ELR (cell line): ENCODE results near the gene CTXND2.
"Not testable (repeated sequence)": the region's sequence is repeated elsewhere in the genome, so short reads cannot be mapped to it uniquely, and the experiment has no call there.

ENCODE experiments used
- DNase-seq: peaks from one replicate; pipeline ENCODE4 v3.0.0-alpha.2; 2015; ENCODE audit warnings: low read depth

CTXND2 gene

DNA sequence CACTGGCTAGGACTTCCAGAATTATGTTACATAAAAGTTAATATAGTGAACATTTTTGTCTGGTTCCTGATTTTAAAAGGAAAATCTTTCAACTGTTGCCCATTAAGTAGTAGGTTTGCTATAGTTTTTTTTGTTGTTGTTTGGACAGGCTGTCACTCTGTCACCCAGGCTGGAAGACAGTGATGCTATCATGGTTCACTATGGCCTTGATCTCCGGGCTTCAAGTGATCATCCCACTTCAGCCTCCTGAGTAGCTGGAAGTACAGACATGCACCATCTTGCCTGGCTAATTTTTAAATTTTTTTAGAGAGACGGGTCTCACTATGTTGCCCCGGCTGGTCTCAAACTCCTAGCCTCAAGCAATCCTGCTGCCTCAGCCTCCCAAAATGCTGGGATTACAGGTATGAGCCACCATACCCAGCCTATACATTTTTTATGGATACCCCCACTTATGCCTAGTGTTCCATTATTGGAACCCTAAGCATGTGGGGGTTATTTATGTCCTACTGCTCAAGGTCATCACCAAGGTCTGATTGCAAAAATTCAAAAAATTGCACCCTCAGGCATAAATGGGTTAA, 6.5 kb downstream of the CTXND2 start:
- no peak for DNase-seq

DNA sequence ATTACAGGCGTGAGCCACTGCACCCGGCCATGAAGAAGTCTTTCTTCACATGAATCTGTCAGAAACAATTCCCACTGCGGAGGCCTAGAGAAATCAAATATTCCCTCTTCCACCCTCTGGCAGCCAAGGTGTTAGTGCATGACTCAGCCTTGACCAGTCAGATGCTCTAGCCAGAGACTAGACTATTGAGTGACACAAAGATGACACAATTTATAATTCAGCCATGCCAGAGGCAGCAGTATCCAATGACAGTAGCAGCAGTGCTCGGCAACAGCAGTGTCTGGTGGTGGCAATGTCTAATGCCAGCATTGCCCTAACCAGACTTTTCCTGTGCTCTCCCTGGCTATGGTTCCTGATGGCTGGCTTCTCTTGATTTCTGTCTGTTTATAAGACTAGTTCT, 8.7 kb downstream of the CTXND2 start:
- DNase-seq = peak; percentile 81

DNA sequence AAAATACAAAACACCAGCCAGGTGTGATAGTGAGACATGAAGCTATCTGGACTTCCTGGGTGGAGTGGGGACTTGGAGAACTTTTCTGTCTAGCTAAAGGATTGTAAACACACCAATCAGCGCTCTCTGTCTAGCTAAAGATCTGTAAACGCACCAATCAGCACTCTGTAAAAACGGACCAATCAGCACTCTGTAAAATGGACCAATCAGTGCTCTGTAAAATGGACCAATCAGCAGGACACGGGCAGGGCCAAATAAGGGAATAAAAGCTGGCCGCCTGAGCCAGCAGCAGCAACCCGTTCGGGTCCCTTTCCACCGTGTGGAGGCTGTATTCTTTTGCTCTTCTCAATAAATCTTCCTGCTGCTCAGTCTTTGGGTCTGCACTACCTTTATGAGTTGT, 12.9 kb downstream of the CTXND2 start:
- DNase-seq = not testable (repeated sequence)

DNA sequence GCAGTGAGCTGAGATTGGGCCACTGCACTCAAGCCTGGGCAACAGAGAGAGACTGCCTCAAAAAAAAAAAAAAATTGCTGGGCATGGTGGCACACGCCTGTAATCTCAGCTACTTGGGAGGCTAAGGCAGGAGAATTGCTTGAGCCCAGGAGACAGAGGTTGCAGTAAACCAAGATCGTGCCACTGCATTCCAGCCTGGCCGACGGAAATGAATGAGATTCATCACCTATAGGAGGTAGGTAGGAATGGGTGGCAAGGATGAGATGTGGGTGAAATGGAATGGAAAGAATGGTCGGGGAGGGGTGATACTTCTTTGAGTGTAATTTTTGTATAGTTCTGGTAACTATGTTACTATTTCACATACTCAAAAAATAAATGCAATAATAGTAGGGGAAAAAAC, 15.4 kb downstream of the CTXND2 start:
- DNase-seq = no peak

DNA sequence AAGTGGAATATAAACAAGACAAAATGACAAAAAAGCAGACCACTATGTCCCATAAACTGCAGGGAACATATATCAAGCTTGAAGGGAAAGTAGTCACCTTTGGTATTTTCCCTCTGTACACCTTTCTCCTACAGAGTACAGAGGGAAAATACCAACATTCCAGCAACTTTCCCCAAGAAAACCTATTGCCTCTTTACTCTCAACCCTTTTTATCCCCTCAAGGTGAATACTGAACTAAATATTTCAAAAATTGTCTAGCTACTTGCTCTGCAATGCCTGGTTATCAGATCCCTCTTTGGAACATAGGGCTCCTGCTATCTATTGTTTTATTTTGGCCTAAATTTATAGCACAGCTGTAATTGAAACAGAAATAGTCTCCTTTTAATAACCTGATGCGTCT, 15.8 kb downstream of the CTXND2 start:
- DNase-seq = no peak

DNA sequence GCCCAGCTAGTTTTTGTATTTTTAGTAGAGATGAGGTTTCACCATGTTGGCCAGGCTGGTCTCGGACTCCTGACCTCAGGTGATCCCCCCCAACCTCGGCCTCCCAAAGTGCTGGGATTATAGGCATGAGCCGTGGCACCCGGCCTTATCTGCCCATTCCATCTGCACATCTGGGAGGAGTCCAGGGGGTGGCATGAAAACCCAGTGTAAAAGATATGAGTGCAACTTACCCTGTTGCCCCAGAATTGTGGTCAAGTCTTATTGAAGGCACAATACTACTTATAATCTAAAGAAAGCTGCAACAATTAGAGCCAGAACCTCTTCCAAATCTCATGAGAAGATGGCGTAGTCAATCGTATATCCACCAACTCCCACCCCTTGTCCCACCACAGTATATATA, 18.4 kb downstream of the CTXND2 start:
- DNase-seq = no peak

DNA sequence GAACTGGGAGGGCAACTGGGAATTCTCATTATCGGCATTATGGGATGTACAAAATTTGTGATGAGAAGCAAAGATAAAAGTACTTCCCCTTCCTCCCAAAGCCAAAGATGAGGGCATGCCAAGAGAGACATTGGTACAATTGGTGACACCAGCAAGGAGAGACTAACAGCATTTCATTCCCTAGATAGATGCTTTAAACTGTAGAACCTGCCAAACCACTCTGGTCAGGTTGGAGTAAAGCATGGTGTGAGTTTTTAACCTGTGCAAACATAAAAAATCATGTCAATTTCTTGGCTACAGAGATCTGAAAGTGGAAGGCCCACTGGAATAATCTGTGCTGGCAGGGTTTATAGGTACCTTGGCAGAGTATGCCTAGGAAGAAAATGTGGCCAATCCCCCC, 19.4 kb downstream of the CTXND2 start:
- DNase-seq = no peak

DNA sequence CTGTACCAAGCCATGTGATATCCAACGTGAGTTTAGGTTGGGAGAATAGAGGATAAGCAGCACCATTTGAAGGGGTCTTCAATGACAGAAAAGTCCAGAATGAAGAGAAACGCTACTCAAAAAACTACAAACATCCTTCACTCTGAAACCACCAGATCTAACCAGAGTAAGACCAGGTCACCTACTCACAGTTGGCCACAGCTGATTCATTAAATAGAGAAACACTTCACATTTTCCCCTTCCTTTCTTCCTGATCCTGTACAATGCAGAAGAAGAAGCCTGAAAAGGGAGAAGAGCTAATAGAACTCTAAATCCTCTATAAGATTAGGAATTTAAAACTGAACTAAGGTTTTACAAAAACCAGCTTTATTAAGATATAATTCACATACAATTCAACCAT, 19.9 kb downstream of the CTXND2 start:
- no peak for DNase-seq

DNA sequence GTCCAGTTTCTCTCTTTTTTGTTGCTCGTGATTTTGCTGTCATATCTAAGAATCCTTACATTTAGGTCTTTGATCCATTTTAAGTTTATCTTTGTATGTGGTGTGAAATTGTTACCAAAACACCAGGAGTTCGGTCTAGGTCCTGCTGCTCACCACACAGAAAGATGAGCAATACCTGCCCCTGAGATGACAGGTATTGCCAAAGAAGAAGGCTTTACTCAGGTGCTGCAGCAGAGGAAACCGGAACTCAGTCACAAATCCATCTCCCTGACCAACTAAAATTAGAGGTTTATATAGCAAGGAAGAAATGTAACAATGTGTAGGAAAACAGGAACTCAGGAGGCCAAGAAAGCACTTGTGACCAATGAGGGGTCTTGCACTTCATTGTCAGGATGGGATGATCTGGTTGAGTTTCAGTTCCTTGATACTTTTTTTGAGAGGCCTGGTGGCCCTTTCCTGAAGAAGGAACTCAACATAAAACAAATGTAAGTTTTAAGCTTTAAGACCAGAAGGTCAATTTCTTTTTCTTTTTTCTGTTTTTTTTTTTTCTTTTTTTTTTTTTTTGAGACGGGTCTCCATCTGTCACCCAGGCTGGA, 22.7 kb downstream of the CTXND2 start:
- DNase-seq = no peak

DNA sequence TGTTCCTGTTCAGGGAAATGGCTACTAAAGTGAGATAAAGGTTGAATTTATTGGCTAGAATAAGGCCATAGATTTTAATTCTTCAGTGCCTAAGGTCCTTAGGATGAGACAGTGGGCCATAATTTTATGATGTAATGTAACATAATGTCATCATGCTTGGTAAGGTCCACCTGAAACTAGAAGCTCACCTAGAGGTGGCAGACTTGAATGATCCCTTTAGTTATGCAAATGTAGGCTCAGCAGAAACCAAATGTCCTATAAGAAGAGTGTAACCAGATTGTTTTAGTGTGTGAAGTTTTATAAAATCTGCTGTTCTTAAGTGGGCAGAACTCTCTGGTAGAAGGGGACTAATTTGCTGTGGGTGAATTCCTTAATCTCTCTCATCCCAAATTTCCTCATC, 25.7 kb downstream of the CTXND2 start:
- DNase-seq = no peak

DNA sequence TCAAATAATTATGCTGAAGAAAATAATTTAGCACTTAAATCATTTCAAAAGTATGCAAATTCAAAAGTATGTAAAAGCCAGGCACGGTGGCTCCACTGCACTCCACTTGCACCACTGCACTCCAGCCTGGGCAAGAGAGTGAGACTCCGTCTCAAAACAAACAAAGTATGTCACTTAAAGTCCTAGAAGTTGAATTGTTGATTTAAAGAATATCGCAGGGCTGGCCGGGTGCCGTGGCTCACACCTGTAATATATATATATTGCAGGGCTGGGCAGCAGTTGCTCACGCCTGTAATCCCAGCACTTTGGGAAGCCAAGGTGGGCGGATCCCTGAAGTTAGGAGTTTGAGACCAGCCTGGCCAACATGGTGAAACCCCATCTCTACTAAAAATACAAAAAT, 30.5 kb downstream of the CTXND2 start:
- DNase-seq = no peak

DNA sequence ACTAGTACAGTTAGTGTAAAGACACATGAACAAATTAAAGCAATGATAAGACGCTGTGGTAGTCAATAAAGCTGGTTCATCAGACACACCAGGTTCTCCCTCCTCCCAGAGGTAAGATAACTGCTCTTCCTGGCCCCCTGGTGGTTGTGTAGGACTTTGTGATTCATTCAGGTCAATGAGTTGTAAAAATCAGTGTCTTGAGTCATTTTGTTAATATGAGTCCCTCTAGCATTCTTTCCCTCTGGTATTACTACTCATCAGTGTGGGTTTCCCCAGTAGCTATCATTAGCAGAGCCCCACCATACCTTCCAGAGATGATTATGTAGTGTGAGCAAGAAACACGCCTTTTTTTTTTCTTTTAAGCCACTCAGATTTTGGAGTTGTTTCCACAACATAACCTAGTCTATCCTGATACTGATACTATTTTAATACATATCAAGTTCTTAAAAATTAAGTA, 35.6 kb downstream of the CTXND2 start:
- DNase-seq = peak; percentile 97

DNA sequence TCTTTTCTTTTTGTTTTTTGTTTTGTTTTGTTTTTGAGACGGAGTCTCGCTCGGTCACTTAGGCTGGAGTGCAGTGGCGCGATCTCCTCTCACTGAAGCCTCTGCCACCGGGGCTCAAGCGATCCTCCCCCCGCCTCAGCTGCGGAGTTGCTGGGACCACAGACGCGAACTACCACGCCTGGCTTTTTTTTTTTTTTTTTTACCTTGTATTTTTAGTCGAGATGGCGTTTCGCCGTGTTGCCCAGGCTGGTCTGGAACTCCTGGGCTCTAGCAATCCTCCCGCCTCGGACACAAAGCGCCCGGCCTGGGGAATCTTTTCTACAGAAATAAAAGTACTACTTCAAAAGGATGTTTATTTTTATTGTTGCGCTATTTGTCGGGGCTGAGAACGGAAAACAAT, 38.1 kb downstream of the CTXND2 start:
- DNase-seq = no peak

DNA sequence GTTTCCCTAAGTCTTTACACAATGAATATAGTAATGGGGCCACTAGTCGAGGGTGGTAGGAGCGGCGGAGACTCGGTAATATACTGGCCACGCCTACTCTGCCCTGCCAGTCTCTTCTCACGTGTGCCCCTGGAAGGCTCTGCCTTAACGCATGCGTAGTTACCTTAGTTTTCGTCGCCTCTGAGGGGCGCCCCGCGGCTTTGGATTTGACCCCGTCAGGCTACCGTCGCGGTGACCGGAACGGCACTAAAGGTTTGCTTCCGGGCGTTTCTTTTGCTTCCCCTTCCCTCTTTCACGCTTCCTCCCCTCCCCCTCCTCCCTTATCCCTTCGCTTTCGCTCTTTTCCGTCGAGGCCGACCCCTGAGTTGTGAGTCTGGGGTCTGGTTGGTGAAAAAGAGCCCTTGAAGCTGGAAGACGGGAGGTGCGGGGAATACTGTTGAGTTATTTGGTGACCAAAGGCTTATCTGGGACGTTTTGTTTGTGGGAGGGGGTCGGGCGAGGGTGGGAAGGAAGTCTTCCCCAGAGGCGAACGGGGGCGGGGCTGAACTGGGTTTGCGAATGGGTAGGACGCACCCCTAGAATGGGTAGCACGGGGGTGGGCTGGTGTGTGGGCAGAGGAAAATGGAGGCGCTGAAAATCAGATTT, 39.3 kb downstream of the CTXND2 start, which contains the start of gene SETDB1:
SETDB1 (plus strand) TSS at position 267 of the 645 bp plus-strand sequence. CDS start 1,352 bp downstream, outside the sequence.
- peak; percentile 99 for DNase-seq

DNA sequence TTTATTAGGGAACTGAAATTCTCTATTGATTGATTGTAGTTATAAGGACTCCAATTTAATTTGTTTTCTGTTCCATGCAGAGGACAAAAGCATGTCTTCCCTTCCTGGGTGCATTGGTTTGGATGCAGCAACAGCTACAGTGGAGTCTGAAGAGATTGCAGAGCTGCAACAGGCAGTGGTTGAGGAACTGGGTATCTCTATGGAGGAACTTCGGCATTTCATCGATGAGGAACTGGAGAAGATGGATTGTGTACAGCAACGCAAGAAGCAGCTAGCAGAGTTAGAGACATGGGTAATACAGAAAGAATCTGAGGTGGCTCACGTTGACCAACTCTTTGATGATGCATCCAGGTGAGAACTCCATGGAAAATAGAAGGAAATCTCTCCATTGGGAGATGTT, 40.7 kb downstream of the CTXND2 start:
- DNase-seq = no peak

DNA sequence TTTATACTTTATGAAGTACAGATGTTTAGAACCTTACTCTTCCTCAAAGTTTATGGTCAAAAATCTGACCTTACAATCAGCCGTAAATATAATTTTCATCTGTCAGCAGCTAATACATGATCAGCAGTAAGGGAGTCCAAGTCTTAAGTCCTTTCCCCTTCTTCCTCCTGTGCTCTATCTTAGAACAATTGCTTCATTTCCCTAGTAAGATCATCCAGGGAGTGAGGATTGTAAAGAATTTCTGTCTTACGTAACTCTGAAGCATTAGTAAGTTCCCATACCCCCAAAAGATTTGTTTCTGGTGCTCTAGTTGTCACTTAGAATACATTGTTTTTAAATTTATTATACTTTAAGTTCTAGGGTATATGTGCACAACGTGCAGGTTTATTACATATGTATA, 41.4 kb downstream of the CTXND2 start:
- DNase-seq = no peak

DNA sequence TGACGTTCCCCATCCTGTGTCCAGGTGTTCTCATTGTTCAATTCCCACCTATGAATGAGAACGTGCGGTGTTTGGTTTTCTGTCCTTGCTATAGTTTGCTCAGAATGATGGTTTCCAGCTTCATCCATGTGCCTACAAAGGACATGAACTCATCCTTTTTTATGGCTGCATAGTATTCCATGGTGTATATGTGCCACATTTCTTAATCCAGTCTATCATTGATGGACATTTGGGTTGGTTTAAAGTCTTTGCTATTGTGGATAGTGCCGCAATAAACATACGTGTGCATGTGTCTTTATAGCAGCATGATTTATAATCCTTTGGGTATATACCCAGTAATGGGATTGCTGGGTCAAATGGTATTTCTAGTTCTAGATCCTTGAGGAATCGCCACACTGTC, 41.8 kb downstream of the CTXND2 start:
- not testable (repeated sequence) for DNase-seq

DNA sequence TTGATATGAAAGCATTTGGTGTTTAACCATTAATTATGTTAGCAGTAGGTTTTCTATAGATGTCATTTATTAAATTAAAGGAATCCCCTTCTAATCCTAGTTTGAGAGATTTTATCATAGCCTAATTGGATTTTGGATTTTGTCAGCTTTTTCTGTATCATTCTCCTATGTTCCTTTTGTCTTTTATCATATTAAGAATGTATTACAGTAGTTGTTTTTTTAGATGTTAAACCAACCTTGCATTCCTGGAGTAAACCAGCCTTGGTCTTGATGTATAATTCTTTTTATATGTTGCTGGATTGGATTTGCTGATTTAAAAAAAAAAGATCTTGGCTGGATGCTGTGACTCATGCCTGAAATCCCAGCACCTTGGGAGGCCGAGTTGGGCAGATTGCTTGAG, 44.8 kb downstream of the CTXND2 start:
- DNase-seq = peak; percentile 24

DNA sequence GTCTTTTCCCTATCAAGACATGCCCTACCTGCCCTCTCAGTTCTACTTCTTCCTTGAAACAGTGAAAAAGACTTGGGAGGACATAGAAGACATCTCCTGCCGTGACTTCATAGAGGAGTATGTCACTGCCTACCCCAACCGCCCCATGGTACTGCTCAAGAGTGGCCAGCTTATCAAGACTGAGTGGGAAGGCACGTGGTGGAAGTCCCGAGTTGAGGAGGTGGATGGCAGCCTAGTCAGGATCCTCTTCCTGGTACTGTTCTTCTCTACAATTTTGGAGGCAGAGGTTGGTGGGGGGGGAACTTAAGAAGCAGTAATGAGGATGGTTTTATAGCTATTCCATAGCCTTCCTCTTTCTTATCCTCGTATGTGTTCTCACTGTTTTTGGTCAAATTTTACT, 57.9 kb downstream of the CTXND2 start:
- DNase-seq = no peak

DNA sequence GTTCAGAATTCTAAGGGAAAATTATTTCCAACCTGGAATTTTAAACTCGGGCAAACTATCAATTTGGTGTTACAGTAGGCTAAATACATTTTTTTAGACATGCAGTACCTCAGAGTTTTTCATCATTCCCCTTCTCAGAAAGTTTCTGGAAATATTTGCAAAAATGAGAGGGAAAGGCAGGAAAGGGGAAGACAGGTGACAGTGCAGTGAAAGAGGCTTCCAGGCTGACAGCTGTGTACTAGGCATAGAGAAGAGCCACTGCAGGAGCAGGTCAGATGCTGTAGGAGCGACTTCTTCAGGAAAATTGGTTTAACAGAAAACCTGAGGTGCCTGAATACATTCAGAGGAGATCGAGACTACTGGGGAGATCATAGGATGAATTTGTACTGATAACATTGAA, 67.8 kb downstream of the CTXND2 start:
- DNase-seq = no peak

DNA sequence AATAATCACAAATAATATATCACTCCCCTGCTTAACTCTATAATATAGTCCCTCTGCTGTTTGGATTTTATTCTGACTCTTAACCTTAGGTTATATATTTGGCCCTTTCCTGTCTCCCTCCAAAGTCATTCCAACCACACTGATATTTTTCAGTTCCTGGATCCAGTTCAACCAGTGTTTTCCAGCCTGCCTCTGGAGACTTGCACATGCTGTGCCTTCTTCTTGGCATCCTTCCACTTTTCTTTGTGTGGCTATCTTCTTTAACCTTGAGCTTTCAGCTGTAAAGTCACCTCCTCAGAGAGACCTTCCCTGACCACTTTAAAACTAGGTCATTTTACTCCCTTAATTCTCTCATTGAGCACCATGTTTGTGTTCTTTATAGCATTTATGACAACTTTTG, 68.3 kb downstream of the CTXND2 start:
- DNase-seq = no peak

DNA sequence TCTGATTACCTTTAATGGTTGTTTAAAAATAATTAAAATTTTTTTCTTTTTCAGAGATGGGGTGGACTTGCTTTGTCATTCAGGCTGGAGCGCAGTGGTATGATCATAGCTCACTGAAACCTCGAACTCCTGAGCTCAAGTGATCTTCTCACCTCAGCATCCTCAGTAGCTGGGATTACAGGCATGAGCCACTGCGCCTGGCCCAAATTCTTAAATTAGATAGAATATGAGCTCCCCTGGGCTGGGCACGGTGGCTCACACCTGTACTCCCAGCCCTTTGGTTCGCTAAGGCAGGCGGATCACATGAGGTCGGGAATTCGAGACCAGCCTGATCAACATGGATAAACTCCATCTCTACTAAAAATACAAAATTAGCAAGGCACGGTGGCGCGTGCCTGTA, 70.7 kb downstream of the CTXND2 start:
- DNase-seq = no peak

DNA sequence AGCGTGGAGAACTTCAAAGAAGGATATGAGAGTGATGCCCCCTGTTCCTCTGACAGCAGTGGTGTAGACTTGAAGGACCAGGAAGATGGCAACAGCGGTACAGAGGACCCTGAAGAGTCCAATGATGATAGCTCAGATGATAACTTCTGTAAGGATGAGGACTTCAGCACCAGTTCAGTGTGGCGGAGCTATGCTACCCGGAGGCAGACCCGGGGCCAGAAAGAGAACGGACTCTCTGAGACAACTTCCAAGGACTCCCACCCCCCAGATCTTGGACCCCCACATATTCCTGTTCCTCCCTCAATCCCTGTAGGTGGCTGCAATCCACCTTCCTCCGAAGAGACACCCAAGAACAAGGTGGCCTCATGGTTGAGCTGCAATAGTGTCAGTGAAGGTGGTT, 73.7 kb downstream of the CTXND2 start:
- no peak for DNase-seq

DNA sequence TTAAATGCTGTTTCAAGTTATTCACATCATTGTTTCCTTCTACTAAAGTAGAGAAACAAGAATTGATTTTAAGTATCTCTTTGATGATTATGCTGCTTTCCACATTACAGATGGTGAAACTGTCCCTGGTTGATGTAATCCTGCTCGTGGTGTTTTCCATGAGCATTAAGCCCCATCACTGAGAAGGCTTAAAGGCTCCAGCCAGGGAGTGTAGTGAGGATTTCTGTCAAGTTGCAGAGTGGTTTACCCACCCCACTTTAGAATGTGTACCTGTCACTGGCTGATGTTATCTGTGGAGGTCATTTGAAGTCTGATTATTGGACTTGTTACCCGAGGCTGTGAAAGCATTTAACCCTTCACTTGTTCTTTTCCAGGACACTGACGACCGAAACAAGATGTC, 74.8 kb downstream of the CTXND2 start:
- DNase-seq = no peak
